GM19324 (cell line): ENCODE results near the gene PAX8.

ENCODE experiments used
- ATAC-seq: cut with Tn5 transposase; IDR thresholded peaks from one replicate; pipeline ENCODE4 v1.9.1; 2021; ENCODE audit warnings: mild to moderate bottlenecking, moderate library complexity; ENCODE audit not compliant: unreplicated experiment, low FRiP score

PAX8 gene

DNA sequence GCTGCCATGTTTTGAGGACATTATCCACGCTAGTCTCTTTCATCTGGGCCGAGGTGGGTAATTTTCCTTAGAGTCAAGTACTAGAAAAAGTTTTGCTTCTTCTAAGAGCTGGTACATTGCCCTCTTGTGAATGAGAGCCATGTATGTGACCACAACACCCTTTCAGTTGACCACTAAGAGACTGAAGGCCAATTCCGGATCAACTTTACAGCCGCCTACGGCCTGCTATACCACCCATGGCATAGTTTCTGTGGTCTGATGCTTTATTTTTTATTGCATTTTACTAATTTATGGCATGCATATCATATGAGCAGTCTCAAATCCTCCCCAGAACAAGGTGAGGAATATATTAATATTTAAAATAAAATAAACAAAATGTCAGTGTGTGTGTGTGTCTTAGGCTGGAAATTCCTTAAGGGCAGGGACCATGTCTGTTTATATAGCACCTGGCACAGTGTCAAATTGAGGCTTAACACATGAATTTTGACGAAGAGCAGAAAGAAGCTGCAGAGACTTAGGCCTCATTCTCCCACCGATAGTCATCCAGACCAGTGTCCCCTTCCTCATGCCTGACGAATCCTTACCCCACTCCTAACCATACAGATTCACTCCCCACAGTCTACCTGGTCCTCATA lies 69.6 kb downstream of the PAX8 start:
- no peak for ATAC-seq

GRCh38 chr2:113208396-113208795 lies 70.3 kb downstream of the PAX8 start:
- no peak for ATAC-seq

DNA sequence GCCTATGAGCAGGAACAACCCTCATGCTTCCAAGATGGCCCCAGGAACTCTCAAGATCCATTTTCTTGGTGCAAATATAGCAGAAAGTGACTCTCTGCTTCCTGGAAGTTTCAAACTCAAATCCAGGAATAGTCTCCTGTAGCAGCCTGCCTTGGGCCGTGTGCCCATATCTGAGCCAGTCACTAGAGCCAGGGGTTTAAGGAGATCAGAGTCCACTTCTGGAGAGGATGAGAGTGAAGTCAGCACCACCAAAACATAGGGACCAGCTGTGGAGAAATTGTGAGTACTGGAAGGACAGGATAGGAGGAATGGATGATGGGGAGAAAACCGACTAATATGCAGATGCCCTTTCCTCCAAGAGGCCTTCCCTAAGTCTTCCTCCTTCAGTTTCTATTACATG lies 71.7 kb downstream of the PAX8 start:
- ATAC-seq: no peak

- ATAC-seq: no peak
Observed at GRCh38 chr2:113206251-113206650, 72.5 kb downstream of the PAX8 start.

GRCh38 chr2:113203901-113204519 lies 74.7 kb downstream of the PAX8 start:
- ATAC-seq: peak; percentile 76

DNA sequence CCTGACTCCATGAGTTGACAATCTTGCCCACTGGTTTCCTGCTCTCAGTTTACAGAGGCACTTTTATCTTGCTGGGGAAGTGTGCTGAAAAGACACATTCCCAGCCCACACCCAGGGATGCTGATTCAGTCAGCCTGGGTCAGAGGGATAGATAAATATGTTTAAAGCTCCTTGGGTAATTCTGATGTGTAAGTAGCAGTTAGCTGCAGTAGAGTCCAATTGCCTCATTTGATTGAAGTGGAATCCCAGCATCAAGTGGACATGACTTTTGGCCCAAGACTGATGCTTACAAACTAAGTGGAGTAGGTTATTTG lies 75.5 kb downstream of the PAX8 start:
- no peak for ATAC-seq

DNA sequence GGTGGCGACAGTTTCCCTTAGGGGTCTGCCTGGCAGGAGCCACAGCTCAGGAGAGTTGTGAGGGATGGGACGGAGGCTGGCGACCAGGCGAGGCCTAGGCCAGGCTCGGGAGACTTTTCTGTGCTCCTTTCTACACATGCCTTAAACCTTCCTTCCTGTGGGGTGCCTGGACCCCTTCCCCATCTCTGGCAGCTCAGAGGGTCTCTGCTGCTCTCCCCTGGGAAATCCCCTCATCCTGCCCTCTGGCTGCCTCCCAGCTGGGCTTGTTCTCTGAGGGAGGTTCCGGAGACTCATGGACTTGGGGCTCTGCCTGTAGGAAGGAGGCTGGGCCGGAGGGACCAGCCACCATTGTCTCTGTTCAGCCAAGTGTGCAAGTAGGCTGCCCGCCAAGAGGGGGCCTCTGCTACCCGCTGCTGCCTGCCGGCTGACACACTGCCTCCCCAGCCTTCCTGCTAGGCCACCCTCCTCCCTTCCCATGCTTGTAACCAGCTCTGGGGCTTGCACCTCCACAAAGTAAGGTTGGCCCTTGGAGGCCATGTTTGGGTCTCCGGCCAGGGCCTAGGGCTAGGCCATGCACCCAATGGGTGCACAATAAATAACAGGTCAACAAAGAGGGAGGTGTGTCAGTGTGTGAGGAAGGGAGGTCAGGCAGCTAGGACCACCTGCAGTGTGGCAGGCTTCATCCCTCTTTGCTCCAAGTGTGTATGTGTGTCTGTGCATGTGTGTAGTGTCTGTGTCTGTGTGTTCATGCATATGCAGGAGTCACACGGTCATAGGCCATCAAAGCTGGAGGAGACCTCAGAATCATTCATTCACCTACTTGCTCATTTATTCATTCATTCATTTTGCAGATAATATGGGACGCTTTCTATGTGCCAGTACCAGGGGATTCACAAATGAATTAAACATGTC lies 76.2 kb downstream of the PAX8 start:
- ATAC-seq: no peak

- no peak for ATAC-seq
Observed at GRCh38 chr2:113201496-113202304, 77.0 kb downstream of the PAX8 start.

- ATAC-seq: no peak
Observed at GRCh38 chr2:113200736-113201490, 77.8 kb downstream of the PAX8 start.

DNA sequence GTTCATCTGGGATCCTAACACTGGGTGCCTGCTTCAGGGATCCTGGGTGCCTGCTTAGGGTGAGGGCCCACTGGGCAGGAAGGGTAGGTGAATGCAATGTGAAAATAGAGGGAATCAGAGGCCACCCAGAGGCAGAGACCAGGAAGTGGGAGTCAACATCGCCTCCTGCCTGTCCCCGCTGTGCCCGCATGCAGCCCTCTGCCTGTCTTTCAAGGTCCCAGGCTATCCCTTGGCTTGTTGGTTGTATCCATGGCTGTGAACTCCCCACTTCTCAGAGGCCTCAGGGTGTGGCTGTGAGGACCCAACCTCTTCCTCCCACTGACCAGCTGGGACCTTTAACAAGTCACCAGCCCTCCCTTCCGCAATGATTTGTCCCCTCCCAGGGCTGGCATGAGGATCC lies 78.5 kb downstream of the PAX8 start:
- no peak for ATAC-seq

DNA sequence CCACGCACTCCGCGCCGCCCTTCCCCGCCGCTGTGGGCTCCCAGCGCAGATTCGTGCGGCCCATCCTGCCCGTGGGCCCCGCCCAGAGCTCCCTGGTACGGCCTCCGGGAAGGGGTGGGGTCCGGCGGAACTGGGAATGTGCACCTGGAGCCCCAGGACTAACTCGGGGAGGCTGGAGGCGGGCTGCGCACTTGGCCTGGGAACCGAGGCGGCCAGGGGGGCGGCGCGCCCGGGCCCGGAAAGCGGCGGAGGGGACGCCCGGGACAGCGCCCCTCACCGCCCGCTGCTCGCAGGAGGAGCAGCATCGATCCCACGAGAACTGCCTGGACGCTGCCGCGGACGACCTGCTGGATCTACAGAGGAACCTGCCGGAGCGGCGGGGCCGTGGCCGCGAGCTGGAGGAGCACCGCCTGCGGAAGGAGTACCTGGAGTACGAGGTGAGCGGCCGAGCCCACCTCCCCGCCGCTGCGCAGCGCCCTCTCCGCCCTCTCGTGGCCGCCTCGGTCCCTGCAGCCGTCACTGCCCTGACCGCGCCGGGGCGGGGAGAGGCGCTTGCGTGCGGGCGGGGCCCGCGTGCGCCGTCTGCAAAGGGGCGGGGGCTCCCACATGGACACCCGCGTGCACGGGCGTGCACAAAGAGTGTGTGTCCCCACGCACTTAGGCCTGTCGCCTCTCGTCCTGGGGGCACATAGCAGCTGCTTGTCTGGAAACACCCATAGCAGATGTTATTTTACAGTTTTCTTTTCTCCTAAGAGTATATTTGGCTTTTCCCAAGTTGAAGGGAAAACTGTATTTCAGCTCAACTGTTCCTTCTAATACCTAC lies 79.7 kb downstream of the PAX8 start:
- no peak for ATAC-seq

GRCh38 chr2:113198048-113198789 lies 80.5 kb downstream of the PAX8 start:
- no peak for ATAC-seq

DNA sequence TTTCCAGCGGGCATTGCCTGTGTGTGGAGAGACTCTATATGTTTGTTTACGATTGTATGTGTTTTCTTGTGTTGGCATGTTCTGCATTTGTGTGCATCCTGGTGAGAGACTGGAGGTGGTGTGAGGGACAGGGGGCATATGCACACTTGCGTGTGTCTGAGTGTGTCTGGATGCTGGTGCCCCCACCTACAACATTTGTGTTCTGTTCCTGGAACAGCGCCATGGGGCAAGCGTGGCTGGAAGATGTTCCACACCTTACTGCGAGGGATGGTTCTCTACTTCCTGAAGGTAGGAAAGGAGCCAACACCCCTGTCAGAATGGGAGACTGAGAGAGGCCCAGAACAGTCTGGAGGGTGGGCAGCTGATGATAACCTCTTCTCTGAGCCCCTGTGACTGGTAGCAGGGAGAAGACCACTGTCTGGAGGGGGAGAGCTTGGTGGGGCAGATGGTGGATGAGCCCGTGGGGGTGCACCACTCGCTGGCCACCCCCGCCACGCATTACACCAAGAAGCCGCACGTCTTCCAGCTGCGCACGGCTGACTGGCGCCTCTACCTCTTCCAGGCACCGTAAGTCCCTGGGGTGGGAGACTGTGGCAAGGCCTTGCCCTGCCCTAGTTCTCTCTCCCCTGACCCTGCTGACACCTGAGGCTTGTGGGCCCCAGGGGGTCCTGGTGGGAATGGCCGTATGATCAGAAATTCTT lies 81.2 kb downstream of the PAX8 start:
- no peak for ATAC-seq

GRCh38 chr2:113196839-113197238 lies 81.9 kb downstream of the PAX8 start:
- ATAC-seq: no peak

DNA sequence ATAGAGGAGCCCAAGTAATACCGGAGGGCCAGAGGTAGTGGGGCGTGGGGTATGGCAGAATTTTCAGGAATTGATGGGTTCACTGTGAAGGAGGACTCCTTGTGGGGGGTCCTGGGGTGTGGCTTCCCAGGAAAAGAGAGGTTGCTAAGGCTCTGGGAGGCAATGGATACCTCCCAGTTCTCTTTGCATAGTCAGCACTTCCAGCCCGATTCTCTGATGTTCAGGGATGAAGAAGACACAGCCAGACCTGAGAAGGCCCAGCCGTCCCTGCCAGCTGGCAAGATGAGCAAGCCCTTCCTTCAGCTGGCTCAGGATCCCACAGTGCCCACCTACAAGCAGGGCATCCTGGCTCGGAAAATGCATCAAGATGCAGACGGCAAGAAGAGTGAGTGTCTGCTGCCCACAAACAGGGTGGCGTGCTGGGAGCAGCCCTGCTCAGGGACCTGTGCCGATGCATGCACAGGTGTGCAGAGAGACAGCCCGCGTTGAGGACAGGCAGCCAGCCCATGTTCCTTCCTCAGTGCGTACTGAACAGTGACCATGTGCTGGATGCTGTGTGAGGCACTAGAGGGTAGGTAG lies 82.7 kb downstream of the PAX8 start:
- no peak for ATAC-seq

GRCh38 chr2:113192459-113193100 lies 86.1 kb downstream of the PAX8 start:
- ATAC-seq: no peak

DNA sequence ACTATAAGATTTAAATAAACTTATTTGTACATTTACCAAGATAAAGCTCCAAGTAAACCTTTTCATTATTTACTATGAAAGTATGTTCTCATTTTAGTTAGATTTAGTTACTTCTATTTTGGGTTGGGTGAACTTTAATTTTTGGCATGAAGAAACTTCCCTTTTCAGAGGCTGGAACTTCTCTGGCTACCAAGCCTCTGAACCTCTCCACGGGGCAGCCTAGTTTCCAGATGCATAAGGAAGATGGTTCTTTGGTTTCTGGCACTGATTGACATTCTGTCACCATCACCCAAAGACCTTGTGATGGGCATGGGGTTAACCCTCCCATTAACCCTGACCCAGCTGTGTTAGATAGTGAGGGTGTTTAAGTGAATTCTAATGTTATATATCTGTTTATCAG lies 87.8 kb downstream of the PAX8 start:
- no peak for ATAC-seq
